IPS-11a (cell line): ENCODE measurements around the gene RTCA.
"Not testable (repeated sequence)": the region's sequence is repeated elsewhere in the genome, so short reads cannot be mapped to it uniquely, and the experiment has no call there.

Experiments used
- H3K4me3 ChIP-seq: one replicate; pipeline ENCODE4 v1.5.1; 2013; ENCODE audit warnings: low read depth, low read length, control low read depth

RTCA gene

DNA sequence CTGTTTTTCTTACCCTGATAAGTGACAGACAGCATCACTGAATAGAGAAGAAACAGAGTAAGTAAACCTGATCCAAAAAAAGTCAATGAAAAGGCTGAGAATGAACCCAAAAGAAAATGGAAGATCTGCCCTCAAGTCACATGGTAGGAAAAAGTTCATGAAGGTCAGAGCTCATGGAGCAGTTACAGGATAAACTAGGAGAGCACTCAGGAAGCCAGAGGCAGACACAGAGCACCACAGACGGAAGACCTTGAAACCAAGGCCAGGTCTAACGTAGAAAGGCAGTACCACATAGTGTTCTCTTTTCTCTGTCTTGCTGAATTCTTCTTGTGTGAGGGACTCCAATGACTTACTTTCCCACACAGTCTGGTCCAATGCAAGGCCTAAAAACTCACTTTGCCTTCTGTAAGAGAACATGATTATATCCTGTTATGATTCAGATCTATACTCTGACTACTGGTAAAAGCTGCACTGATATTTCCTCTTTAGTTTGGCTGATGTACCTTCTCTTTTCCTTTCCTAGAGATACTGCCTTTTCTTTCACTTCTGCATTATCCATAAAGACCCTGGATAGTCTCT, 40.8 kb downstream of the RTCA start:
- H3K4me3 ChIP-seq = no peak overlapping the region

DNA sequence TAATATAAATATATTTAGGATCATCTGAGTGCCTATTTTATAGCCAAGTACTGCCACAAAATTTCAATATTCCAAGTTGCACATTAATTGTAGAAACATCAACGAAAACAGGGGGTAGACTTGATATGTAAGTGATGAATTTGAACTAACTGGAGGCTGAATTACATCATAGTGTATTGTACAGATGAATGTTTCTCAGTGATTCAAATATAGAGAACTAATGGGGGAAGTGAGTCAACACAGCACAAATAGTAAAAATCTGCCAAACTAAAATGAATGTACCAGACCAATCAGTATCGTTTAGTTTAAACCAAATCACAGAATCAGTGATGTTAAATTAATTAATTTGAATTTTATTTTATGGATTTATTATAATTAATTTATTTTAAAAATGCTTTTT, 42.8 kb downstream of the RTCA start:
- no peak overlapping the region for H3K4me3 ChIP-seq

DNA sequence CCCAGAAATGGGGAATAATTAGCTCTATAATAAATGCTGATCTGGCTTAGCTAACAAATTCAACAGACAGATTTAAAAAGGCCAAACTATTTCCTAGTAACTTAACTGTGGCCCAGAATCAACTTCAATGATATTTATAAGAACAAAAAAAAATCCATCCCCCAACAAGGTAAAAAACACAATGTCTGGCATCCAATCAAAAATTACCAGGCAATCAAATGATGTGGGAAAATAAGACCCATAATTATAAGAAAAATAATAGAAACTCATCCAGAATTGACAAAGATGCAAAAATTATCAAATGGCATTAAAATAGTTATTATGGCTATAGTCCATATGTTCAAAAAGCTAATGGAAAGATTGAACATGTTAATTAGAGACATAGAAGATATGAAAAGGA, 43.8 kb downstream of the RTCA start:
- H3K4me3 ChIP-seq = no peak overlapping the region

DNA sequence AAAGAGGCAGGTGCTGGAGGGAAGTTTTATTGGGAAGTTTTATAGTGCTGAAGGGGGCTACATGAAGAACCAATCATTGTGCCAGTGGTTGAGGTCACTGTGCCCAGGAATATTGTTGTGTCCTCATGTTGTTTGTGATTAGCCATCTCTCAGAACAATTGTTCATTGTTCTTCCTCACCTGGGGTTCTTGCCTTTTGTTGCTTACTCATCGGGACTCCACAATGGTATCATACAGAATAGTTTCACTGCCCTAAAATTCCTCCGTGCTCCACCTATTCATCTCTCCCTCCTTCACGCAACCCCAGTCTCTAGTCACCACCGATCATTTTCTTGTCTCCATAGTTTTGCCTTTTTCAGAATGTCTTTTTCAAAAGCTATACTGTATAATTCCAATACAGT, 47.4 kb downstream of the RTCA start:
- H3K4me3 ChIP-seq = no peak overlapping the region

- no peak overlapping the region for H3K4me3 ChIP-seq
Observed at GRCh38 chr1:100316622-100317021, 50.6 kb downstream of the RTCA start.

GRCh38 chr1:100320311-100321099, 54.5 kb downstream of the RTCA start:
- H3K4me3 ChIP-seq = no peak overlapping the region

- no peak overlapping the region for H3K4me3 ChIP-seq
Observed at GRCh38 chr1:100321100-100321493, 55.1 kb downstream of the RTCA start.

DNA sequence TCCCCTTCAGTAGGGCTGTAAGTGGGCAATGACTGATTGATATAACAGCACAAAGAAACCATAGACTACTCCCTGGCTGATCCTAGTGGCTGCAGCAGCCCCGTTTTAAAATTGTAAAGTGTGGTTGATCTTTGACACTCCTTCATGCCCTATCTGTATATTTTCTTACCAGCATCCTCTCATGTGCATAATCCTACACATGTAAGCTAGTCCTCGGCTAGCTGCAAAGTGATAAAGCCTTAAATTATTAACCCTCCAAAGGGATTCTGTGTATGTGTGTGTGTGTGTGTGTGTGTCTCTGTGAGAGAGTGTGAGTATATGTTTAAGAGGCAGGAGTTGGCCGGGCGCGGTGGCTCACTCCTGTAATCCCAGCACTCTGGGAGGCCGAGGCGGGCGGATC, 55.5 kb downstream of the RTCA start:
- H3K4me3 ChIP-seq = no peak overlapping the region

- H3K4me3 ChIP-seq = no peak overlapping the region
Observed at GRCh38 chr1:100322436-100323211, 56.6 kb downstream of the RTCA start.

DNA sequence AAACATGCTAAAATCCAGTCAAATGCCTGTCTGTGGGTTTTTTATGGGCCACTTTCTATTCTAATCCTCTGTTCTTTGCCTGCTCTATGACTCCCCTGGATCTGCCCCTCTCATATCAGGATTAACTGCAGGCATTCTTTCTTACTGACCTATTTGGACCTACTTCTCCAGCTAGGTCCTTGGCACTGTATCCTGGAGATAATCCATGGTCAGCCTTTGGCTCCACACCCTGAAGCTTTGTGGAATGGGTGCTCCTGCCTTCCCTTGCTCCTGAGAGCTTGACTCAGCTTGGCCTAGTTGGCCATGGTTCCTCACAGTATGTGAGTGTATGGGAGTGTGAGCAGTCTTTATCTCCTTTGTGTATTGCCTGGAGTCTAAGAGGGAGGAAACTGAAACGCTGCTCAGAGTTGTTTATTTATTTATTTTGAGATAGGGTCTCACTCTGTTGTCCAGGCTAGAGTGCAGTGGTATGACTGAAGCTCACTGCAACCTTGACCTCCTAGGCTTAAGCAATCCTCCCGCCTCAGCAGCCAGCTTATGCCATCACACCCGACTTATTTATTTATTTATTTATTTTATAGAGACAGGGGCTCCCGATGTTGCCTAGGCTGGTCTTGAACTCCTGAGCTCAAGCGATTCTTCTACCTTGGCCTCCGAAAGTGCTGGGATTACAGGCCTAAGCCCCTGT, 57.5 kb downstream of the RTCA start:
- H3K4me3 ChIP-seq = no peak overlapping the region

- H3K4me3 ChIP-seq = no peak overlapping the region
Observed at GRCh38 chr1:100325415-100326324, 59.7 kb downstream of the RTCA start.

GRCh38 chr1:100326325-100326670, 60.3 kb downstream of the RTCA start:
- not testable (repeated sequence) for H3K4me3 ChIP-seq

GRCh38 chr1:100328133-100328532, 62.1 kb downstream of the RTCA start:
- H3K4me3 ChIP-seq = no peak overlapping the region

GRCh38 chr1:100331146-100331545, 65.1 kb downstream of the RTCA start:
- H3K4me3 ChIP-seq = not testable (repeated sequence)

DNA sequence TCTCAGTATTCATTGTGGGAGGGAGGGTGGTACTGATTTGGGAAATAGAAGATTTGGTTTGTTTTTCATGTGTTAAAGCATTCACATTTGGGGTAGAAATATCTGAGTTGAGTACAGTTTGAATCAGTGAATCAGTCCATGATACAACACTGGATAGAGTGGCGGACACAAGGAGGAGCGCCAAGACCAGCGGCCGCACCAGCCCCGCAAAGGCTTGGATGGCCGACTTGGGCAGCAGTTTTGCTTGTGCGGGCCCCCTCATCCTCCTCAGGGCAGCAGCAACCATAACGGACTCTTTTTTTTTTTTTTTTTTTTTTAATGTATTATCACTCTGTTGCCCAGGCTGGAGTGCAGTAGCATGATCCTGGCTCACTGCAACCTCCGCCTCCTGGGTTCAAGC, 66.3 kb downstream of the RTCA start:
- no peak overlapping the region for H3K4me3 ChIP-seq

- H3K4me3 ChIP-seq = no peak overlapping the region
Observed at GRCh38 chr1:100335436-100335835, 69.4 kb downstream of the RTCA start.

DNA sequence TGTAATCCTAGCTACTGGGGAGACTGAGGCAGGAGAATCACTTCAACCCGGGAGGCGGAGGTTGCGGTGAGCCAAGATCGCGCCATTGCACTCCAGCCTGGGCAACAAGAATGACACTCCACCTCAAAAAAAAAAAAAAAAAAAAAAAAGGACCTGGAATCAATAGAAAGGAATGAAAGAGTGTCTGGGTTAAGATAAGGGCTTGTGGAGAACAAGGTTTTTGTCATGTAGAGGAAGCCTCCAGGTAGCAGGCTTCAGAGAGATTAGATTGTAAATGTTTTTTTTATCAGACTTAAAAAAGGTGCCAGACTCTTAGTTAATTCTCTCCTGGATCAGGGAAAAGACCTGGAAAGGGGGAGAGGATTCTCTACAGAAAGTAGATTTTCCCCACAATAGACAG, 71.9 kb downstream of the RTCA start:
- not testable (repeated sequence) for H3K4me3 ChIP-seq

DNA sequence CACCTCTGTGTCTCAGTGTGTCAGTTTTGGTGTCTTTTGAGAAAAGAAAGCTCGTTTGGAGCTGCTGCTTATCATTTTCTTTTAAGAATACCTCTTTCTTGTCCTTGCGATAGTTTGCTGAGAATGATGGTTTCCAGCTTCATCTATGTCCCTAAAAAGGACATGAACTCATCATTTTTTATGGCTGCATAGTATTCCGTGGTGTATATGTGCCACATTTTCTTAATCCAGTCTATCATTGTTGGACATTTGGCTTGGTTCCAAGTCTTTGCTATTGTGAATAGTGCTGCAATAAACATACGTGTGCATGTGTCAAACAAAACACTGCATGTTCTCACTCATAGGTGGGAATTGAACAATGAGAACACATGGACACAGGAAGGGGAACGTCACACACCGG, 73.7 kb downstream of the RTCA start:
- not testable (repeated sequence) for H3K4me3 ChIP-seq

- H3K4me3 ChIP-seq = no peak overlapping the region
Observed at GRCh38 chr1:100340494-100340893, 74.5 kb downstream of the RTCA start.

DNA sequence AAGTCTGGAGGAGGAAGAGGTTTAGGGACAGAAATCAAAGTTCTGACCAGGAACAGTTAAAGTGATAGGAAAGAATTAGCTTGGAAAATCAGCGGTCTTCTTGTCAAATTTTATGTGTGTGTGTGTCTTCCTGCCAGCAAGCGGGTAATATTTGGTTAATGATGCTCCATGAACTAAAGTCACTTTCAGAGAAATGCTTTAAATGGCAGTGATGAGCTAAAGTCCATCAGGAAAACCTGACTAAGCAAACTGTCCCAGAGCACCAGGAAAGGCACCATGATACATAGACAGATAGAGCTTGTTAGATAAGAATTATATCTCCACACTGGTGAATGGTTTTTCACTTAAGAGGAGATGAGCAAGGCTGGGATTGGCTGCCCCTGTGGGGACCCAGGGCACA, 76.3 kb downstream of the RTCA start:
- no peak overlapping the region for H3K4me3 ChIP-seq
